Uterus (tissue), 2 donors: ENCODE results near the gene AFP.

ENCODE experiments used
- POLR2A ChIP-seq, 2 donors: fragments of 450-650 bp; IDR thresholded peaks; one replicate each; pipeline ENCODE4 v1.6.1; 2016; ENCODE audit warnings: antibody characterized with exemption in 2 of 2, mild to moderate bottlenecking in 1 of 2, moderate library complexity in 1 of 2
- TF ChIP-seq, protein P1 (sequence below), 4 experiments: fragments of 200-600 bp in 2 of 4; fragments of 450-650 bp in 2 of 4; sonication (generic) in 2 of 4; IDR thresholded peaks; one replicate each; pipeline ENCODE4 v1.5.1; 2016 to 2019; ENCODE audit warnings: antibody characterized with exemption in 4 of 4, mild to moderate bottlenecking in 2 of 4, moderate library complexity in 1 of 4

- TF ChIP-seq POLR2A (IDR thresholded peaks at IDR 0.05) = no peak
- TF ChIP-seq, protein P1, sequence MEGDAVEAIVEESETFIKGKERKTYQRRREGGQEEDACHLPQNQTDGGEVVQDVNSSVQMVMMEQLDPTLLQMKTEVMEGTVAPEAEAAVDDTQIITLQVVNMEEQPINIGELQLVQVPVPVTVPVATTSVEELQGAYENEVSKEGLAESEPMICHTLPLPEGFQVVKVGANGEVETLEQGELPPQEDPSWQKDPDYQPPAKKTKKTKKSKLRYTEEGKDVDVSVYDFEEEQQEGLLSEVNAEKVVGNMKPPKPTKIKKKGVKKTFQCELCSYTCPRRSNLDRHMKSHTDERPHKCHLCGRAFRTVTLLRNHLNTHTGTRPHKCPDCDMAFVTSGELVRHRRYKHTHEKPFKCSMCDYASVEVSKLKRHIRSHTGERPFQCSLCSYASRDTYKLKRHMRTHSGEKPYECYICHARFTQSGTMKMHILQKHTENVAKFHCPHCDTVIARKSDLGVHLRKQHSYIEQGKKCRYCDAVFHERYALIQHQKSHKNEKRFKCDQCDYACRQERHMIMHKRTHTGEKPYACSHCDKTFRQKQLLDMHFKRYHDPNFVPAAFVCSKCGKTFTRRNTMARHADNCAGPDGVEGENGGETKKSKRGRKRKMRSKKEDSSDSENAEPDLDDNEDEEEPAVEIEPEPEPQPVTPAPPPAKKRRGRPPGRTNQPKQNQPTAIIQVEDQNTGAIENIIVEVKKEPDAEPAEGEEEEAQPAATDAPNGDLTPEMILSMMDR (IDR thresholded peaks at IDR 0.05) = no peak
Observed at GRCh38 chr4:73487233-73487632, 51.2 kb downstream of the AFP start.
